Epidermal melanocyte (primary cell): Measurements from ENCODE around the gene ARHGEF7.

ENCODE experiments used
- DNase-seq: peaks from one replicate; pipeline ENCODE4 v3.0.0; 2011; ENCODE audit warnings: low spot score; ENCODE audit not compliant: insufficient read length

Gene ARHGEF7

GRCh38 chr13:111272117-111272516 is 157.0 kb downstream of the ARHGEF7 start:
- no peak for DNase-seq

- no peak for DNase-seq
These were observed 160.3 kb downstream of the ARHGEF7 start for GRCh38 chr13:111275382-111275781.

- DNase-seq: no peak
These were observed 161.0 kb downstream of the ARHGEF7 start for GRCh38 chr13:111275995-111276618.

GRCh38 chr13:111278258-111278657 is 163.1 kb downstream of the ARHGEF7 start:
- no peak for DNase-seq

DNA sequence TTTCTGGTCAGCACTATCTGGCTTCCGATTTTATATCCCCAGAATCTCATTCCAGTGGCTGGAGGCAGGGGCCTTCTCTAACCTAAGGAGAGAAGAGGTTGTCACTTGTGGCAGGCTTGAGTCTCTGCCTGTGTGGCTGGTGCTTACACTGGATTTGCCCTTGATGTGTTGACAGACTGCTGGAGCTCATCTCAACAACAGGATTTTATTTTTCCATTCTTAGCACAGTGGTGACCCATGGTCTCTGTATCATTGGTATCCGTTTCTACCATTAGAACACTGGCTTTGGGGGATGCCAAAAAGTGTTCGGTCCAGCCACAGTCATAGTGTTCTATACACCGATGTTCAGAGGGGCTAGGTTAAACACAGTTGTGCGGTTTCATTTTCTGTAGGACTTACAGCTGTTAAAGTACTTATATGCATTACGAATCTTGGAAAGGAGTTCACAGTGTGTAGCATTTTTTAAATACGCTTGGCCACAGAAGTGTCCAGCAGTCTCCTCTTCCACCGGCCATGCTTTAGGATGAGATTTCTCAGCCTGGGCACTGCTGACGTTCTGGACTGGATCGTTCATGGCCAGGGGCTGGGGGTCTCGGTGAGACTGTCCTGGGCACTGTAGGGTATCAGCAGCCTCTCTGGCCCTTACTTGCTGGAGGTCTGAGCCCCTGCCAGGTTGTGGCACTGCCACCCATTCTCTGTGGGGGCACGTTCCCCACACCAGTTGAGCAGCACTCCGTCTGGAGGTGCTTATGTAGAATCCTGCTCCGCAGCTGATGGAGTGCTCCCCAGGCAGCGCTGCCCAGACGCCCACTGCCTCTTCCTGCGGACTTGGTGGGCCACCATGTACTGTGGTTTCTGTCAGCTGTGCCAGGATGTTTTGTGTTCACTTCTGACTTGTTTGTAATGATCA is 163.9 kb downstream of the ARHGEF7 start:
- no peak for DNase-seq

GRCh38 chr13:111280226-111280625 is 165.1 kb downstream of the ARHGEF7 start:
- DNase-seq: no peak

DNA sequence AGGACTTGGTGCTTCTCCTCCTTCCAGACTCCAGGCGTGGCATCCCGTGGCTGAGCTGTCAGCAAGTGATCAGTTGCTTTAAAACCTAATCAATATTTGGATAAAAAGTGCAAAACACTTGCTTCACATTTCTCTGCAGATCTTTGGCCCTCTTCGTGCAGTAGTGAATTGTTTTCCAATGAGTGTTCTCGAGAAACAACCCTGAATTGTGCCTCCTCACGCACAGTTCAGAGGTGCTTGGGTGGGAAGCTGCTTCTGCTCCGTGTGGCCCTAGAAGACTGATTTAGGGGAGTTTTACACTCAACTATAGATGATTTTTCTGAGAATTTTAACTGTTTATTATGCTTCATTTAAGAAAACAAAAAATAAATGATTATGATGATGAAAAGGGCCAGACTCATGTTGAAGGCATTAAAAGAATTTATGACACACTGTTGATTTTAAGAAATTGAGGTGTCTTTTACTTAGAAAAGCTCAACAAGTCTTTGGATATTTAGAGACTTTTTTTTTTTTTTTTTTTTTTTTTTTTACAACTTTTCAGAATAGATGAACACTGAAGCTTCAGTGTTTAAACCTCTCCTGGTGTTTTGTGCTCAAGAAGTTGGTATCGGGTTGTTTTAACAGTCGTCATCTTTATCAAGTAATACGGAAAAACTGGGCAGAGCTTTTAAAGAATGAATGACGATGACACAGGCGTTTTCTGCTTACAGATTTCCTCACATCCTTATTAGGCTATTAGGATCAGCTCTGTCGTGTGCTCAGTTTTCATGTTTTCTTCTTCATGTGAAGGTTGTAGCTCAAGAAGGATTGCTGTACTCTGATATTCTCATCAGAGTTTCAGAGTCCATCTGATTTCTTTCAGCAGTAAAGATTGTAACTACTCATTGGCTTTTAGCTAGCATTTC is 165.8 kb downstream of the ARHGEF7 start:
- DNase-seq: no peak

- DNase-seq: no peak
These were observed 166.7 kb downstream of the ARHGEF7 start for GRCh38 chr13:111281751-111282311.

GRCh38 chr13:111282425-111282824 is 167.3 kb downstream of the ARHGEF7 start:
- DNase-seq: no peak

- no peak for DNase-seq
These were observed 167.9 kb downstream of the ARHGEF7 start for GRCh38 chr13:111282997-111283396.

DNA sequence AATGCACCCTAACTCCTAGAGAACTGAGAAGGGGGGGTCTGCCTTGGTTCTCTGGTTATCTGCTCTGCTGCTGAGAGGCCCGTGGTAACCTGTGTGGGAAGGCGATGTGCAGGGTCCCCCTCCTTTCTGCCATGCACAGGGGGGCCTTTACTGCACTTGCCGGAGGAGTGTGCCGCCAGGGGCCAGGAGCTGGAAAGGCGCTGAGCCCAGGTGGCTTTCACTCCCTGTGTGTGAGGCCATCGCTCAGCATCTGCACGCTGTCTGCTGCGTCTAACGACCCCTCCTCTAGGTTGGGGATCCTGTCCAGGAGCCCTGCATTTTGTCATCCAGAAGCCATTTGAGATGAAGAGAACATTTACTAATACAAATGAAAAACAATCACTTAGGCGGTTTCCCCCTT is 168.3 kb downstream of the ARHGEF7 start:
- DNase-seq: no peak

DNA sequence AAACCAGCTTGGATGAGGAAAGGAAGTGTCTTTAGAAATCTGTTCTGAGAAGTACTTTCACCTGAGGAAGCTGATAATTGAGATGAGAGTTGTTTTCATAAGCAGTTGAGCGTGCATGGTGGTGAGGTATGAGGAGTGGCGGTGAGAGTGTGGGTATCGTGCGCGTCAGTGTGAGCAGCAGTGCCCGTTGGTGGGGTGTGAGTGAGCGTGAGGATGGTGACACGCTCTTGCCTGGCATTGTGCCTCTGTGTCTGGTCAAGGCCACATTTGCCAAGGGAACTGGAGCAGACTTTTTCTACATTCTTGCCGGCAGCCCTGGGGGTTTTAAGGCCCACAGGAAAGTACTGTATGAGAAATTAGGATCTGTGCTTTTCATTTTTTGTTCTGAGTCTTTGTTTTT is 168.9 kb downstream of the ARHGEF7 start:
- DNase-seq: no peak

- no peak for DNase-seq
These were observed 169.5 kb downstream of the ARHGEF7 start for GRCh38 chr13:111284565-111284964.

DNA sequence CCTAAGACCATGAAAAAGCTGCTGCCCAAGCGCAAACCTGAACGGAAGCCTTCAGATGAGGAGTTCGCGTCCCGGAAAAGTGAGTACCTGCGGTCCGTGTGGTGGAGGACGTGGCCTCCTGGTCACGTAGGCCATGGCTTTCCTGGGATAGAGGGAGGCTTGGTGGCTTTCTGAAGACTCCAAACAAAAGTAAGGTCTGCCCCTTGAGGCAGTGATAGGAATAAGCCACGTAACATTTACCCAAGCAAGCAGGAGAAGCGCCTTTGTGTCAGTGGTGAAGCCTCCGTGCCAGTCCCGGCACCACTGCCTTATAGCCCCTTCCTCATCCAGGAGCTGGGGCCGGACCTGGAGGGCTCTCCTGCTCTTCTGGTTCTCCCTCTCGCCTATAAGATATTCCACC is 171.1 kb downstream of the ARHGEF7 start:
- no peak for DNase-seq

GRCh38 chr13:111286749-111287148 is 171.6 kb downstream of the ARHGEF7 start:
- DNase-seq: no peak

DNA sequence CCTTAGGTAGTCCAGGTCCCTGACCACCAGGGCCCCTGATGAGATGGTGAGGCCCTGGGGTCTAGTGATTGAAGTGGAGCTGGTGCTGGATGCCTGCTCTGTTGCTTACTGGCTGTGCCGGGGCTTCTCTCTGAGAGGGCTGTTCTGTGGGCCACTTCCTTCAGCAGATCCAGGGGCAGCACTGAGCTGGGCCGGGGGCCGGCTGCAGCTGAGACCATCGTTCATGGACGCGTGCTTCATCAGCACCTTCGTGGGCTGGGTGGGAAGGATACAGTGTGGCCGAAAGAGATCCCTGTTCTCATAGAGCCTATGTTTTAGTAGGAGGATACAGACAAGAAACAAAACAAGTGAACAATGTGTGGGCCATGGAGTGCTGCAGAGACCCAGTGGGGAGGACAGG is 172.1 kb downstream of the ARHGEF7 start:
- DNase-seq: no peak

GRCh38 chr13:111288276-111288675 is 173.2 kb downstream of the ARHGEF7 start:
- no peak for DNase-seq

DNA sequence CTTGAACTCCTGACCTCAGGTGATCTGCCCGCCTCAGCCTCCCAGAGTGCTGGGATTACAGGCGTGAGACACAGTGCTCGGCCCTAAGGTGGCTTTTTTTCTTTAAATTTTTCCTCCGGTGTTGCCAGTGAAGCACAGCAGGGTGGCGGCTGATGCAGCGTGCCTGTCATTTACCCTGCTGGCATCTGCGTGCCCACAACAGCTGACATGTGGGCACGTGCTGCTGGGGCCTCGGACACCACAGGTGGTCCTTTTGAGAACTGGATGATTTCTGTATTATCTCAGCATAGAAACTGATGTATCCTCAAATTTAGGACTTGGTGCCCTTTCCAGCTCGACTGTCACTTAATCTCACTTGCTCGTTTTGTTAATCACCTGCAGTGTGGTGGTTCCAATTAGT is 174.1 kb downstream of the ARHGEF7 start:
- DNase-seq: no peak

DNA sequence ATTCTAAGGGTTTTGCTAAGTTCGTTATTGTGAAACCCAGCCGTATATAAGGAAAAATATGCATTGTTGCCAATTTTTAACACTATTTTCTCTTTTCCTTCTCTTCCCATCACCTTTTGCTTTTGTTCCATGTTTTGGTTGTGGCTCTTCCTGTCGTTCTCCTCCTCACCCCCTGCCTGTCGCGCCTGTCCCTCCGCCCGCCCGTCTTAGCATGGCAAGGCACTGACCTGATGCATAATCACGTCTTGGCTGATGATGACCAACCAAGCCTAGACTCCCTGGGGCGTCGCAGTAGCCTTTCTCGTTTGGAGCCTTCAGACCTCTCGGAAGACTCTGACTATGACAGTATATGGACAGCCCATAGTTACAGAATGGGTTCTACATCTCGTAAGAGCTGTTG is 176.8 kb downstream of the ARHGEF7 start:
- DNase-seq: no peak

- DNase-seq: no peak
These were observed 177.8 kb downstream of the ARHGEF7 start for GRCh38 chr13:111292710-111293485.

- no peak for DNase-seq
These were observed 180.8 kb downstream of the ARHGEF7 start for GRCh38 chr13:111295886-111296285.
